Hepatocyte (in vitro differentiated cells): ENCODE measurements around the gene PSMD12. TPM values are rescaled to one million over a fixed set of nuclear protein-coding genes. Genes with fewer than 3 reads are reported as not detected.

Experiments
- DNase-seq: peaks from one replicate; pipeline ENCODE4 v3.0.0-alpha.2; 2016; ENCODE audit warnings: low spot score
- H2AFZ ChIP-seq: fragments of 200-600 bp; sonication (generic); 2 replicates; pipeline ENCODE4 v1.6.0; 2016; ENCODE audit warnings: antibody characterized with exemption, mild to moderate bottlenecking
- H3K27ac ChIP-seq: fragments of 200-600 bp; sonication (generic); 2 replicates; pipeline ENCODE4 v1.5.1; 2016; ENCODE audit warnings: mild to moderate bottlenecking
- H3K27me3 ChIP-seq: fragments of 200-600 bp; sonication (generic); 2 replicates; pipeline ENCODE4 v1.6.1; 2016
- H3K36me3 ChIP-seq: fragments of 200-600 bp; sonication (generic); replicated peaks from 2 replicates; pipeline ENCODE4 v1.5.1; 2016; ENCODE audit warnings: low read depth; ENCODE audit not compliant: insufficient read depth
- H3K4me1 ChIP-seq: fragments of 200-600 bp; sonication (generic); 2 replicates; pipeline ENCODE4 v1.5.1; 2016; ENCODE audit warnings: mild to moderate bottlenecking, moderate library complexity; ENCODE audit not compliant: insufficient read depth
- H3K4me2 ChIP-seq: fragments of 200-600 bp; sonication (generic); 2 replicates; pipeline ENCODE4 v1.6.0; 2016
- H3K4me3 ChIP-seq: fragments of 200-600 bp; sonication (generic); 2 replicates; pipeline ENCODE4 v1.5.1; 2016; ENCODE audit warnings: mild to moderate bottlenecking
- H3K79me2 ChIP-seq: fragments of 200-600 bp; sonication (generic); 2 replicates; pipeline ENCODE4 v1.6.0; 2017; ENCODE audit warnings: mild to moderate bottlenecking
- H3K9me2 ChIP-seq: fragments of 200-600 bp; sonication (generic); replicated peaks from 2 replicates; pipeline ENCODE4 v1.6.0; 2017; ENCODE audit warnings: mild to moderate bottlenecking; ENCODE audit not compliant: insufficient read depth
- H3K9me3 ChIP-seq: fragments of 200-600 bp; sonication (generic); 2 replicates; pipeline ENCODE4 v1.5.1; 2016; ENCODE audit warnings: low read depth, mild to moderate bottlenecking
- H4K20me1 ChIP-seq: fragments of 200-600 bp; sonication (generic); 2 replicates; pipeline ENCODE4 v1.6.0; 2016; ENCODE audit warnings: mild to moderate bottlenecking; ENCODE audit not compliant: insufficient read depth, poor library complexity, severe bottlenecking
- EZH2 ChIP-seq: fragments of 200-600 bp; sonication (generic); IDR thresholded peaks from 2 replicates; pipeline ENCODE4 v1.6.1; 2016; ENCODE audit warnings: antibody characterized with exemption, mild to moderate bottlenecking, borderline replicate concordance
- EZH2phosphoT487 ChIP-seq: fragments of 200-600 bp; sonication (generic); IDR thresholded peaks from one replicate; pipeline ENCODE4 v1.6.1; 2018; ENCODE audit warnings: antibody characterized with exemption, mild to moderate bottlenecking, low read depth, moderate library complexity; ENCODE audit not compliant: unreplicated experiment, severe bottlenecking
- WGBS: methylation state at CpG from one replicate; pipeline ENCODE4 v1.1.6; 2016; ENCODE audit warnings: low lambda C conversion rate; ENCODE audit errors: missing lambda C conversion rate; 5-methylcytosine and 5-hydroxymethylcytosine counted together
- polyA plus RNA-seq: library from polyadenylated mRNA; unstranded; fragments of >200 nt; fragmentation: Nextera tagmentation; extraction: Ambion mirVana; gene quantifications from 2 replicates; pipeline ENCODE4 v1.2.1, GENCODE V29; 2016
- total RNA-seq: library from RNA; depleted of rRNA; stranded (reverse); fragments of >200 nt; gene quantifications from 2 replicates; pipeline ENCODE4 v1.2.3, GENCODE V29; 2014
- TF ChIP-seq, protein P1 (sequence below): fragments of 200-600 bp; sonication (generic); IDR thresholded peaks from 2 replicates; pipeline ENCODE4 v1.5.1; 2016; ENCODE audit warnings: antibody characterized with exemption, mild to moderate bottlenecking; ENCODE audit not compliant: poor library complexity

The PSMD12 gene
- total and polyA plus RNA-seq, 2 experiments from 2014 or later, result 28.4 to 65.3 TPM

- no peaks in the 10 kb centered on the region for H3K9me2 ChIP-seq
- H2AFZ ChIP-seq, result no peak overlapping the region
- no peaks in the 10 kb centered on the region for H3K36me3 ChIP-seq
- no peak overlapping the region for H3K4me3 ChIP-seq
- H3K27me3 ChIP-seq, result no peaks in the 10 kb centered on the region
- no peak for DNase-seq
- 55% methylated on average over 1 of the region's 1 CpG for WGBS
- no peaks in the 10 kb centered on the region for H3K4me1 ChIP-seq
- H3K27ac ChIP-seq, result no peak overlapping the region
- H3K4me2 ChIP-seq, result no peak overlapping the region
- peaks cover 5% of the 10 kb centered on the region for H3K79me2 ChIP-seq
- TF ChIP-seq EZH2 (no peak), EZH2phosphoT487 (no peak)
- TF ChIP-seq, protein P1, sequence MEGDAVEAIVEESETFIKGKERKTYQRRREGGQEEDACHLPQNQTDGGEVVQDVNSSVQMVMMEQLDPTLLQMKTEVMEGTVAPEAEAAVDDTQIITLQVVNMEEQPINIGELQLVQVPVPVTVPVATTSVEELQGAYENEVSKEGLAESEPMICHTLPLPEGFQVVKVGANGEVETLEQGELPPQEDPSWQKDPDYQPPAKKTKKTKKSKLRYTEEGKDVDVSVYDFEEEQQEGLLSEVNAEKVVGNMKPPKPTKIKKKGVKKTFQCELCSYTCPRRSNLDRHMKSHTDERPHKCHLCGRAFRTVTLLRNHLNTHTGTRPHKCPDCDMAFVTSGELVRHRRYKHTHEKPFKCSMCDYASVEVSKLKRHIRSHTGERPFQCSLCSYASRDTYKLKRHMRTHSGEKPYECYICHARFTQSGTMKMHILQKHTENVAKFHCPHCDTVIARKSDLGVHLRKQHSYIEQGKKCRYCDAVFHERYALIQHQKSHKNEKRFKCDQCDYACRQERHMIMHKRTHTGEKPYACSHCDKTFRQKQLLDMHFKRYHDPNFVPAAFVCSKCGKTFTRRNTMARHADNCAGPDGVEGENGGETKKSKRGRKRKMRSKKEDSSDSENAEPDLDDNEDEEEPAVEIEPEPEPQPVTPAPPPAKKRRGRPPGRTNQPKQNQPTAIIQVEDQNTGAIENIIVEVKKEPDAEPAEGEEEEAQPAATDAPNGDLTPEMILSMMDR, result no peak
- no peaks in the 10 kb centered on the region for H4K20me1 ChIP-seq
- H3K9me3 ChIP-seq, result no peaks in the 10 kb centered on the region
These were observed 47.8 kb upstream of the PSMD12 start for GRCh38 chr17:67414130-67414529.

GRCh38 chr17:67413388-67413787 lies 47.0 kb upstream of the PSMD12 start:
- Histone ChIP-seq H3K9me2 (no peaks in the 10 kb centered on the region), H4K20me1 (no peaks in the 10 kb centered on the region), H3K36me3 (no peaks in the 10 kb centered on the region), H3K4me1 (no peaks in the 10 kb centered on the region), H3K4me3 (no peak overlapping the region), H3K27me3 (no peaks in the 10 kb centered on the region), H3K27ac (no peak overlapping the region), H3K4me2 (no peak overlapping the region), H3K79me2 (peaks cover 5% of the 10 kb centered on the region), H3K9me3 (no peaks in the 10 kb centered on the region), H2AFZ (no peak overlapping the region)
- 73% methylated on average over 5 of the region's 5 CpGs for WGBS
- TF ChIP-seq, protein P1, result no peak
- no peak for TF ChIP-seq EZH2
- TF ChIP-seq EZH2phosphoT487, result no peak
- DNase-seq, result no peak

- Histone ChIP-seq H3K4me3 (no peak overlapping the region), H3K4me1 (no peaks in the 10 kb centered on the region), H3K79me2 (peaks cover 5% of the 10 kb centered on the region), H3K27me3 (no peaks in the 10 kb centered on the region), H3K27ac (no peak overlapping the region), H3K9me3 (no peaks in the 10 kb centered on the region), H2AFZ (no peak overlapping the region), H3K4me2 (no peak overlapping the region), H3K9me2 (no peaks in the 10 kb centered on the region), H4K20me1 (no peaks in the 10 kb centered on the region), H3K36me3 (no peaks in the 10 kb centered on the region)
- no peak for DNase-seq
- TF ChIP-seq, protein P1, result no peak
- TF ChIP-seq EZH2phosphoT487 (no peak), EZH2 (no peak)
- 85% methylated on average over 2 of the region's 2 CpGs for WGBS
These were observed 46.6 kb upstream of the PSMD12 start for GRCh38 chr17:67412941-67413340.

GRCh38 chr17:67412032-67412431 lies 45.7 kb upstream of the PSMD12 start:
- no peak for DNase-seq
- H3K9me3 ChIP-seq, result no peaks in the 10 kb centered on the region
- no peaks in the 10 kb centered on the region for H4K20me1 ChIP-seq
- no peaks in the 10 kb centered on the region for H3K4me1 ChIP-seq
- no peak overlapping the region for H3K4me3 ChIP-seq
- H3K79me2 ChIP-seq, result peaks cover 5% of the 10 kb centered on the region
- no peaks in the 10 kb centered on the region for H3K27me3 ChIP-seq
- H3K36me3 ChIP-seq, result no peaks in the 10 kb centered on the region
- H3K27ac ChIP-seq, result no peak overlapping the region
- no peaks in the 10 kb centered on the region for H3K9me2 ChIP-seq
- no peak overlapping the region for H2AFZ ChIP-seq
- WGBS, result 82% methylated on average over 4 of the region's 4 CpGs
- no peak for TF ChIP-seq EZH2
- H3K4me2 ChIP-seq, result no peak overlapping the region
